K562 (cell line): ENCODE measurements around the gene PPM1H. TPM values are rescaled to one million over a fixed set of nuclear protein-coding genes. Genes with fewer than 3 reads are reported as not detected.

ENCODE experiments used
- ATAC-seq: fragments of 200-7000 bp; cut with Tn5 transposase; 3 replicates; pipeline ENCODE4 v1.9.1; 2020; ENCODE audit warnings: moderate library complexity
- BruUV-seq: library from RNA; stranded (reverse); fragments of 400-500 nt; replicated peaks from 2 replicates; lab custom pipeline; 2021; lab: Mats Ljungman, UMichigan
- CTCF ChIA-PET: fragments of 300-600 bp; formaldehyde crosslinking; extraction: SDS; loops from one replicate; lab custom pipeline; 2021; ENCODE audit warnings: low intra/inter-chr PET ratio; lab: Yijun Ruan, JAX
- POLR2A ChIA-PET: fragments of 300-600, 350-650 bp; sonication (Branson Sonifier 250); formaldehyde crosslinking; extraction: SDS; loops from one replicate; lab custom pipeline; 2021; ENCODE audit warnings: antibody characterized with exemption, inconsistent platforms; lab: Yijun Ruan, JAX
- DNase-seq, 4 experiments: peaks; one replicate each; pipeline versions ENCODE4 v3.0.0 to v3.0.0-alpha.2; 2011 to 2018; ENCODE audit warnings: low spot score in 3 of 4, mixed read lengths in 3 of 4; ENCODE audit errors: extremely low read depth in 1 of 4
- FAIRE-seq: peaks from 2 replicates; lab custom pipeline; 2011; peaks lifted over from hg19 to GRCh38; lab: Jason Lieb, UNC
- H2AFZ ChIP-seq: 2 replicates; pipeline ENCODE4 v1.6.0; 2011; ENCODE audit warnings: low read depth, low read length, control low read depth, inconsistent platforms
- H3K27ac ChIP-seq: fragments of 200-600 bp; 3 replicates; pipeline ENCODE4 v1.8.0; 2011; ENCODE audit warnings: low read depth, mild to moderate bottlenecking, control low read depth, inconsistent platforms, low read length, moderate library complexity, mixed read lengths; ENCODE audit errors: extremely low read depth
- H3K27me3 ChIP-seq, 2 experiments: fragments of 300-600 bp in 1 of 2; 2 replicates in 1 of 2; 3 replicates in 1 of 2; pipeline versions ENCODE4 v1.6.0 to v1.8.0; 2011; ENCODE audit warnings: inconsistent platforms in 2 of 2, low read length in 2 of 2, mild to moderate bottlenecking in 1 of 2, mixed read lengths in 1 of 2, moderate library complexity in 1 of 2; ENCODE audit not compliant: control insufficient read depth in 2 of 2, insufficient read depth in 2 of 2
- H3K36me3 ChIP-seq: fragments of 300-600 bp; 3 replicates; pipeline ENCODE4 v1.8.0; 2011; ENCODE audit warnings: mild to moderate bottlenecking, low read length, inconsistent platforms; ENCODE audit not compliant: control insufficient read depth, insufficient read depth
- H3K4me1 ChIP-seq, 2 experiments: fragments of 200-600 bp in 1 of 2; replicated peaks in 1 of 2; 2 replicates in 1 of 2; 3 replicates in 1 of 2; pipeline versions ENCODE4 v1.5.1 to v1.8.0; 2011; ENCODE audit warnings: inconsistent platforms in 2 of 2, low read length in 2 of 2, mild to moderate bottlenecking in 1 of 2, mixed read lengths in 1 of 2, moderate library complexity in 1 of 2; ENCODE audit not compliant: control insufficient read depth in 2 of 2, insufficient read depth in 2 of 2
- H3K4me2 ChIP-seq: 2 replicates; pipeline ENCODE4 v1.6.1; 2011; ENCODE audit warnings: low read length, control low read depth, inconsistent platforms, mixed read lengths; ENCODE audit not compliant: insufficient read depth
- H3K4me3 ChIP-seq: fragments of 200-600 bp; sonication (generic), shearing (Covaris generic); 2 replicates; pipeline ENCODE4 v1.5.1; 2016; ENCODE audit warnings: control low read depth, inconsistent platforms
- H3K79me2 ChIP-seq: fragments of 200-600 bp; 3 replicates; pipeline ENCODE4 v1.8.0; 2011; ENCODE audit warnings: low read length, inconsistent platforms; ENCODE audit not compliant: control insufficient read depth, insufficient read depth
- H3K9ac ChIP-seq, 2 experiments: 2 replicates each; pipeline versions ENCODE4 v1.6.0 to v1.6.1; 2011; ENCODE audit warnings: low read depth in 2 of 2, low read length in 2 of 2, control low read depth in 1 of 2, inconsistent platforms in 1 of 2, mild to moderate bottlenecking in 1 of 2, mixed read lengths in 1 of 2; ENCODE audit not compliant: insufficient read depth in 1 of 2
- H3K9me1 ChIP-seq: one replicate; pipeline ENCODE4 v1.6.0; 2011; ENCODE audit warnings: inconsistent platforms, mild to moderate bottlenecking, low read length, moderate library complexity; ENCODE audit not compliant: control insufficient read depth, insufficient read depth
- H3K9me3 ChIP-seq: replicated peaks from 2 replicates; pipeline ENCODE4 v1.5.1; 2011; ENCODE audit warnings: low read depth, low read length, inconsistent platforms; ENCODE audit not compliant: control insufficient read depth, insufficient read depth
- H4K20me1 ChIP-seq: replicated peaks from 2 replicates; pipeline ENCODE4 v1.6.1; 2011; ENCODE audit warnings: low read length, inconsistent platforms, mixed read lengths; ENCODE audit not compliant: control insufficient read depth, insufficient read depth
- ARHGAP35 ChIP-seq: fragments of 450-650 bp; IDR thresholded peaks from 2 replicates; pipeline ENCODE4 v1.6.1; 2018; ENCODE audit not compliant: partially characterized antibody
- C11orf30 ChIP-seq: fragments of 450-650 bp; IDR thresholded peaks from 2 replicates; pipeline ENCODE4 v1.6.1; 2016; ENCODE audit warnings: low read depth, mild to moderate bottlenecking
- CCAR2 ChIP-seq: fragments of 200-400 bp; formaldehyde crosslinking; IDR thresholded peaks from 2 replicates; pipeline ENCODE4 v1.6.1; 2017; ENCODE audit warnings: mild to moderate bottlenecking, low read depth, low read length
- CREB3 ChIP-seq: fragments of 450-650 bp; conservative IDR thresholded peaks from 2 replicates; pipeline ENCODE4 v1.6.1; 2016; ENCODE audit warnings: missing genetic modification characterization, low read depth, mild to moderate bottlenecking, missing compliant biosample characterization, moderate library complexity
- ESRRB ChIP-seq: fragments of 250-450 bp; sonication (Bioruptor Pico); IDR thresholded peaks from 2 replicates; pipeline ENCODE4 v1.5.0; 2020; ENCODE audit warnings: mild to moderate bottlenecking, moderate library complexity, borderline replicate concordance
- GABPA ChIP-seq: fragments of 200-800 bp; sonication (Bioruptor generic); conservative IDR thresholded peaks from 2 replicates; pipeline ENCODE4 v1.6.1; 2016; ENCODE audit warnings: low read depth, missing genetic modification characterization, missing compliant biosample characterization
- GTF2A2 ChIP-seq: IDR thresholded peaks from 2 replicates; pipeline ENCODE4 v1.6.1; 2016; ENCODE audit warnings: mild to moderate bottlenecking, missing genetic modification characterization, missing compliant biosample characterization
- HNRNPL ChIP-seq: fragments of 200-400 bp; formaldehyde crosslinking; IDR thresholded peaks from 2 replicates; pipeline ENCODE4 v1.6.1; 2017; ENCODE audit warnings: low read depth, mild to moderate bottlenecking, low read length
- HNRNPLL ChIP-seq: fragments of 200-400 bp; formaldehyde crosslinking; IDR thresholded peaks from 2 replicates; pipeline ENCODE4 v1.6.1; 2017; ENCODE audit warnings: low read length, low read depth, mild to moderate bottlenecking; ENCODE audit not compliant: poor library complexity, severe bottlenecking
- LCOR ChIP-seq: sonication (generic); formaldehyde crosslinking; IDR thresholded peaks from 2 replicates; pipeline ENCODE4 v1.8.0; 2022; ENCODE audit warnings: mild to moderate bottlenecking, missing genetic modification reagents
- NFE2 ChIP-seq: IDR thresholded peaks from 2 replicates; pipeline ENCODE4 v1.6.1; 2014; ENCODE audit warnings: antibody characterized with exemption, low read depth
- RBM14 ChIP-seq: fragments of 200-400 bp; formaldehyde crosslinking; IDR thresholded peaks from 2 replicates; pipeline ENCODE4 v1.6.1; 2018; ENCODE audit warnings: low read depth, mild to moderate bottlenecking, low read length, moderate library complexity, borderline replicate concordance; ENCODE audit not compliant: insufficient read depth
- SMAD4 ChIP-seq: fragments of 250-450 bp; sonication (Bioruptor Pico); conservative IDR thresholded peaks from 2 replicates; pipeline ENCODE4 v1.8.0; 2021; ENCODE audit warnings: inconsistent platforms, mild to moderate bottlenecking, moderate library complexity
- SNAPC5 ChIP-seq: fragments of 250-450 bp; sonication (Bioruptor Pico); IDR thresholded peaks from 2 replicates; pipeline ENCODE4 v1.8.0; 2021; ENCODE audit warnings: moderate library complexity, mild to moderate bottlenecking, inconsistent platforms
- TEAD4 ChIP-seq, 2 experiments: sonication (generic) in 1 of 2; formaldehyde crosslinking in 1 of 2; IDR thresholded peaks; 2 replicates each; pipeline versions ENCODE4 v1.6.1 to v1.8.0; 2012 to 2022; ENCODE audit warnings: borderline replicate concordance in 1 of 2, inconsistent platforms in 1 of 2, low read length in 1 of 2, mild to moderate bottlenecking in 1 of 2, missing genetic modification reagents in 1 of 2
- ZNF175 ChIP-seq: fragments of 200-800 bp; sonication (Bioruptor generic); IDR thresholded peaks from 2 replicates; pipeline ENCODE4 v1.6.1; 2016; ENCODE audit warnings: low read depth, mild to moderate bottlenecking, missing genetic modification characterization, missing compliant biosample characterization
- ZNF239 ChIP-seq: fragments of 250-450 bp; sonication (Bioruptor Pico); IDR thresholded peaks from 2 replicates; pipeline ENCODE4 v1.4.0; 2020; ENCODE audit warnings: mild to moderate bottlenecking
- ZNF707 ChIP-seq: fragments of 250-450 bp; sonication (Bioruptor Pico); conservative IDR thresholded peaks from 2 replicates; pipeline ENCODE4 v1.8.0; 2022; ENCODE audit warnings: inconsistent platforms, mild to moderate bottlenecking, moderate library complexity
- WGBS: fragments of 100-300 bp; shearing (Covaris generic); methylation state at CpG from one replicate; pipeline ENCODE4 v1.1.6; 2016; ENCODE audit warnings: low coverage, mixed read lengths; ENCODE audit not compliant: insufficient coverage; ENCODE audit errors: missing lambda C conversion rate; 5-methylcytosine and 5-hydroxymethylcytosine counted together
- in situ Hi-C: fragments of 300-500 bp; cut with MboI; formaldehyde crosslinking; loops from 4 replicates; pipeline ENCODE4 v1.15.0; 2018; ENCODE audit warnings: inconsistent platforms, mixed read lengths
- intact Hi-C: fragments of 100-400 bp; cut with micrococcal nuclease; formaldehyde crosslinking; loops from 2 replicates; pipeline ENCODE4 v1.14.2; 2022
- polyA plus RNA-seq, 8 experiments: library from polyadenylated mRNA; depleted of rRNA in 4 of 8; stranded (reverse) in 5 of 8; unstranded in 3 of 8; fragments of >200 nt; fragmentation: Nextera tagmentation in 2 of 8; fragmentation: Illumina TruSeq in 1 of 8; extraction: Ambion mirVana in 2 of 8; extraction: Trizol in 1 of 8; gene quantifications; 2 replicates each; pipeline versions ENCODE4 v1.2.1 to v1.2.3, GENCODE V29; 2011 to 2014; ENCODE audit warnings: inconsistent platforms in 1 of 8, missing spikeins in 1 of 8
- total RNA-seq, 7 experiments: library from RNA; depleted of rRNA in 6 of 7; stranded (reverse); fragments of >200 nt in 6 of 7; fragmentation: Illumina TruSeq in 2 of 7; extraction: Trizol in 2 of 7; gene quantifications; 2 replicates each; pipeline versions ENCODE4 v1.2.1 to v1.2.3, GENCODE V29; 2011 to 2021; ENCODE audit warnings: low replicate concordance in 1 of 7

The PPM1H gene
- total and polyA plus RNA-seq, 9 of the 15 experiments (the other 6 are each of a cell fraction or from before 2014, with no cell fraction given): 5.3 to 29.3 (median 11.3) TPM

- FAIRE-seq (no peak), ATAC-seq (peak; percentile 59), DNase-seq (peak in 1 of 4 experiments; percentile 10)
- Histone ChIP-seq H3K4me1 (no peaks in the 10 kb centered on the region; a peak in 3 of 5 replicates), H3K4me3 (no peak overlapping the region), H3K9me1 (no peaks in the 10 kb centered on the region), H3K9me3 (no peaks in the 10 kb centered on the region), H3K36me3 (peaks cover 12% of the 10 kb centered on the region; the same call in 1 of the 3 replicates), H3K27ac (peak overlapping the region; percentile 19; the same call in 1 of the 3 replicates), H3K9ac (no peak overlapping the region; a peak in 1 of 4 replicates), H2AFZ (0 out of 2 replicates have a peak overlapping the region, but pooled peaks have one; percentile 26), H3K27me3 (peaks cover 0 to 2% of the 10 kb centered on the region in 2 experiments; a peak in 1 of 5 replicates), H4K20me1 (no peaks in the 10 kb centered on the region), H3K4me2 (no peak overlapping the region), H3K79me2 (no peaks in the 10 kb centered on the region)
- TF ChIP-seq TEAD4 (IDR thresholded peaks at IDR 0.05; ENCODE audit: low read length): no peak
- no peak for TF ChIP-seq TEAD4 (CRISPR knock-in tag; IDR thresholded peaks at IDR 0.05; ENCODE audit: borderline replicate concordance)
- TF ChIP-seq ESRRB: no peak
- TF ChIP-seq NFE2: peak; percentile 12; the same call in 1 of the 2 replicates
- TF ChIP-seq ZNF707 (CRISPR knock-in tag): no peak
- TF ChIP-seq GTF2A2 (tag): no peak
- 0 out of 2 replicates have a peak, but pooled peaks have one; percentile 18 for TF ChIP-seq GABPA
- TF ChIP-seq SMAD4 (CRISPR knock-in tag): 0 out of 2 replicates have a peak, but pooled peaks have one; percentile 28
- no peak for TF ChIP-seq LCOR
- TF ChIP-seq C11orf30: peak; percentile 6; the same call in 1 of the 2 replicates
- no peak for TF ChIP-seq CCAR2
- peak; percentile 50 for TF ChIP-seq HNRNPLL
- no peak for TF ChIP-seq ZNF239
- no peak for TF ChIP-seq ARHGAP35
- no peak for TF ChIP-seq CREB3 (tag)
- no peak for TF ChIP-seq HNRNPL
- TF ChIP-seq ZNF175: no peak
- TF ChIP-seq SNAPC5 (CRISPR knock-in tag): no peak
- TF ChIP-seq RBM14: no peak
- BruUV-seq: no TSS peak
- ChIA-PET POLR2A (interaction anchor here (0.7 kb wide), 1 partner anchor 11 kb away, joined by 3 read pairs; no protein-coding TSS in a partner anchor), CTCF (no interaction called here)
- WGBS: 47% methylated on average over 8 of the region's 8 CpGs
- in situ Hi-C loops: no loop called here
- intact Hi-C loops: no loop called here
Observed at GRCh38 chr12:62785941-62786559, 148.9 kb downstream of the PPM1H start.
